DOHH2 (cell line): ENCODE results near the gene SHROOM3.

Experiments used
- H3F3A ChIP-seq: fragments of 200-600 bp; sonication (generic), shearing (Covaris generic); 2 replicates; pipeline ENCODE4 v1.6.0; 2016; ENCODE audit warnings: antibody characterized with exemption, mild to moderate bottlenecking; ENCODE audit not compliant: control insufficient read depth, insufficient read depth
- H3K27ac ChIP-seq: fragments of 200-600 bp; sonication (generic); 2 replicates; pipeline ENCODE4 v1.5.1; 2014; ENCODE audit warnings: low read depth, mild to moderate bottlenecking, low read length, moderate library complexity
- H3K27me3 ChIP-seq: fragments of 200-600 bp; sonication (generic); 2 replicates; pipeline ENCODE4 v1.6.1; 2014; ENCODE audit warnings: mild to moderate bottlenecking, low read length, mixed read lengths; ENCODE audit not compliant: control insufficient read depth
- H3K36me3 ChIP-seq: fragments of 200-600 bp; sonication (generic); 2 replicates; pipeline ENCODE4 v1.6.1; 2014; ENCODE audit warnings: mild to moderate bottlenecking, low read length, moderate library complexity, mixed read lengths; ENCODE audit not compliant: control insufficient read depth
- H3K4me1 ChIP-seq: fragments of 200-600 bp; sonication (generic); 2 replicates; pipeline ENCODE4 v1.6.1; 2014; ENCODE audit warnings: mild to moderate bottlenecking, low read length, mixed read lengths; ENCODE audit not compliant: control insufficient read depth
- H3K4me2 ChIP-seq: fragments of 200-600 bp; sonication (generic); 2 replicates; pipeline ENCODE4 v1.6.0; 2014; ENCODE audit warnings: mild to moderate bottlenecking, low read length, moderate library complexity
- H3K4me3 ChIP-seq: fragments of 200-600 bp; sonication (generic); 2 replicates; pipeline ENCODE4 v1.5.1; 2014; ENCODE audit warnings: mild to moderate bottlenecking, low read length, mixed read lengths
- H3K79me2 ChIP-seq: fragments of 200-600 bp; sonication (generic); 2 replicates; pipeline ENCODE4 v1.6.1; 2014; ENCODE audit warnings: mild to moderate bottlenecking, low read length, mixed read lengths; ENCODE audit not compliant: control insufficient read depth
- H3K9me2 ChIP-seq: fragments of 200-600 bp; sonication (generic); replicated peaks from 2 replicates; pipeline ENCODE4 v1.6.1; 2014; ENCODE audit warnings: mild to moderate bottlenecking, low read length, mixed read lengths; ENCODE audit not compliant: control insufficient read depth
- H3K9me3 ChIP-seq: fragments of 200-600 bp; sonication (generic); 2 replicates; pipeline ENCODE4 v1.6.1; 2014; ENCODE audit warnings: antibody characterized with exemption, low read length, mixed read lengths; ENCODE audit not compliant: control insufficient read depth, insufficient read depth
- H4K20me1 ChIP-seq: fragments of 200-600 bp; sonication (generic); 2 replicates; pipeline ENCODE4 v1.6.0; 2014; ENCODE audit warnings: low read depth, mild to moderate bottlenecking, antibody characterized with exemption, low read length, moderate library complexity; ENCODE audit not compliant: control insufficient read depth, insufficient read depth
- CTCF ChIP-seq: fragments of 200-600 bp; sonication (generic); IDR thresholded peaks from one replicate; pipeline ENCODE4 v1.5.1; 2014; ENCODE audit warnings: antibody characterized with exemption, mild to moderate bottlenecking, low read depth, low read length; ENCODE audit not compliant: poor library complexity, severe bottlenecking
- EZH2phosphoT487 ChIP-seq: fragments of 200-600 bp; sonication (generic); IDR thresholded peaks from 2 replicates; pipeline ENCODE4 v1.6.1; 2017; ENCODE audit warnings: borderline replicate concordance, mild to moderate bottlenecking, antibody characterized with exemption, low read length, moderate library complexity, mixed read lengths

The SHROOM3 gene

GRCh38 chr4:76430519-76431388 lies 4.3 kb upstream of the SHROOM3 start:
- Histone ChIP-seq H3K9me2 (no peaks in the 10 kb centered on the region), H3K4me1 (no peaks in the 10 kb centered on the region), H3K79me2 (no peaks in the 10 kb centered on the region), H3K27me3 (peaks cover 15% of the 10 kb centered on the region), H3F3A (no peaks in the 10 kb centered on the region), H3K4me2 (no peak overlapping the region), H3K4me3 (no peak overlapping the region), H4K20me1 (no peaks in the 10 kb centered on the region), H3K27ac (no peak overlapping the region), H3K9me3 (no peaks in the 10 kb centered on the region), H3K36me3 (no peaks in the 10 kb centered on the region)
- no peak for TF ChIP-seq EZH2phosphoT487
- peak; percentile 72 for TF ChIP-seq CTCF

- TF ChIP-seq EZH2phosphoT487 (no peak), CTCF (no peak)
- Histone ChIP-seq H3K27me3 (peaks cover 23% of the 10 kb centered on the region), H3K9me3 (no peaks in the 10 kb centered on the region), H3K4me3 (no peak overlapping the region), H3F3A (no peaks in the 10 kb centered on the region), H3K79me2 (no peaks in the 10 kb centered on the region), H3K36me3 (no peaks in the 10 kb centered on the region), H4K20me1 (no peaks in the 10 kb centered on the region), H3K27ac (no peak overlapping the region), H3K9me2 (no peaks in the 10 kb centered on the region), H3K4me2 (no peak overlapping the region), H3K4me1 (no peaks in the 10 kb centered on the region)
These were observed 695 bp downstream of the SHROOM3 start for GRCh38 chr4:76435528-76436319.

- H3F3A ChIP-seq, result no peaks in the 10 kb centered on the region
- H3K4me3 ChIP-seq, result no peak overlapping the region
- H4K20me1 ChIP-seq, result no peaks in the 10 kb centered on the region
- H3K4me2 ChIP-seq, result no peak overlapping the region
- H3K36me3 ChIP-seq, result no peaks in the 10 kb centered on the region
- no peak for TF ChIP-seq EZH2phosphoT487
- TF ChIP-seq CTCF, result no peak
- H3K4me1 ChIP-seq, result no peaks in the 10 kb centered on the region
- H3K79me2 ChIP-seq, result no peaks in the 10 kb centered on the region
- no peak overlapping the region for H3K27ac ChIP-seq
- peaks cover 18% of the 10 kb centered on the region for H3K27me3 ChIP-seq
- H3K9me3 ChIP-seq, result no peaks in the 10 kb centered on the region
- no peaks in the 10 kb centered on the region for H3K9me2 ChIP-seq
These were observed 4.5 kb downstream of the SHROOM3 start for GRCh38 chr4:76439491-76439890.
